GM06990 (cell line): Measurements from ENCODE around the gene ABHD14A.

Experiments used
- DNase-seq: peaks from one replicate; pipeline ENCODE4 v3.0.0-alpha.2; 2011; ENCODE audit not compliant: insufficient read length; ENCODE audit errors: extremely low read depth
- H3K27me3 ChIP-seq: replicated peaks from 2 replicates; pipeline ENCODE4 v1.6.0; 2011; ENCODE audit warnings: low read length; ENCODE audit not compliant: control insufficient read depth, insufficient read depth
- H3K36me3 ChIP-seq: 2 replicates; pipeline ENCODE4 v1.5.1; 2011; ENCODE audit warnings: low read length; ENCODE audit not compliant: control insufficient read depth, insufficient read depth
- H3K4me3 ChIP-seq: replicated peaks from 2 replicates; pipeline ENCODE4 v1.5.1; 2011; ENCODE audit warnings: low read depth, mild to moderate bottlenecking, control low read depth, low read length
- CTCF ChIP-seq: IDR thresholded peaks from 2 replicates; pipeline ENCODE4 v1.5.1; 2011; ENCODE audit warnings: low read length, control low read depth, mild to moderate bottlenecking, inconsistent platforms; ENCODE audit not compliant: insufficient read depth, poor library complexity, severe bottlenecking

The ABHD14A gene

DNA sequence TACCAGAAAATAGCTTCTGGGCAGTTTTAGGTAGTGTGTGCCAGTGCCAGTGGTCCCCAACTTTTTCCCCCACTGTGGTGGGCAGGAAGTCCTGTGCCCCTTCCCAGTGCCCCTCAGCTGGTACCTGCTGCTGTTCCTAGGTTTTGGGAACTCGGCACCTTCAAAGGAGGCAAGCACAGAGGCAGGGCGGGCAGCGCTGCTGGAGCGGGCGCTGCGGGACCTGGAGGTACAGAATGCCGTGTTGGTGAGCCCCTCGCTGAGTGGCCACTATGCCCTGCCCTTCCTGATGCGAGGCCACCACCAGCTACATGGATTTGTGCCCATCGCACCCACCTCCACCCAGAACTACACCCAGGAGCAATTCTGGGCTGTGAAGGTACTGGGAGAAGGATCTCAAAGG lies 5.4 kb downstream of the ABHD14A start:
- no peaks in the 10 kb centered on the region for H3K36me3 ChIP-seq
- DNase-seq, result no peak
- H3K27me3 ChIP-seq, result no peaks in the 10 kb centered on the region
- no peak for TF ChIP-seq CTCF
- no peak overlapping the region for H3K4me3 ChIP-seq

GRCh38 chr3:51982352-51982837 lies 7.5 kb downstream of the ABHD14A start:
- Histone ChIP-seq H3K36me3 (no peaks in the 10 kb centered on the region), H3K4me3 (peak overlapping the region; percentile 62), H3K27me3 (no peaks in the 10 kb centered on the region)
- DNase-seq, result no peak
- TF ChIP-seq CTCF, result peak; percentile 79

DNA sequence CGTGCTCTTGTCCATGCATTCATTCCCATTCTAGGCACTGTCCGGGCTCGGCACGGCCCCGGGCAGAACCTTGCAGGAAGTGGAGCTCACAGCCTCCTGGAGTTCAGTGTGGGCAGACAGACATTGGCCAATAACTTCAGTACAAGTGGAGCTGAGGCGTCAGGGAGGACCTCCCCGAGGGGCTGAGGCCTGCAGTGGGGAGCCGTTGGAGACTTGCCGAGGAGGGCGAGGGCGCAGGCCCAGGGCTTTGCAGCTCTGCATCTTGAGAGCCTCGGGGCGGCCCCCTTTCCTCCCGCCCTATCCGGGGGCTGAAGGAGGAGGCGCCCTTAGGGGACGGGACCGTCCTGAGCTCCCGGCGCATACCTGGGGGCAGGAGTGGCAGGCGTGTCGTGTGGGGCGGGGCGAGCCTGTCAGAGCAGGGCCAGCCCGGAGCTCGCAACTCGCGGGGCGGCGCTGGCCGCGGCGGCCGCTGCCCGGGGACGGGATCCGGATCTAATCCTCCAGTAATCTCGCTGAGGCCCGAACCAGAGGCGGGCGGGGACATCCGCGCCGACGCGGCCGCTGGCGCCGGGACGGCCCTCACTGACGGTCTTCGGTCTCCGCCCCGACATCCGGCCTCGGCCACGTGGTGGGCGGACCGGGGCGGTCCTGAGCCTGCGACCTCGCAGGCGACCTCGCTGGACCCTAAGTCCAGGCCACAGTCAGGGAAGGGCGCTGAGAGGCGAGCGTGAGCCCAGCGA lies 8.1 kb downstream of the ABHD14A start, which contains the start of gene ACY1:
ACY1 (plus strand) TSS at position 698 of the 740 bp plus-strand sequence. CDS start 530 bp downstream, outside the sequence.
- no peaks in the 10 kb centered on the region for H3K36me3 ChIP-seq
- H3K4me3 ChIP-seq, result peak within 1 kb of the TSS; percentile 62
- DNase-seq, result peak; percentile 92
- H3K27me3 ChIP-seq, result no peaks in the 10 kb centered on the region
- TF ChIP-seq CTCF, result no peak

- Histone ChIP-seq H3K27me3 (no peaks in the 10 kb centered on the region), H3K4me3 (peak overlapping the region; percentile 62), H3K36me3 (no peaks in the 10 kb centered on the region)
- no peak for DNase-seq
- no peak for TF ChIP-seq CTCF
Observed at GRCh38 chr3:51983578-51984268, 8.9 kb downstream of the ABHD14A start.

DNA sequence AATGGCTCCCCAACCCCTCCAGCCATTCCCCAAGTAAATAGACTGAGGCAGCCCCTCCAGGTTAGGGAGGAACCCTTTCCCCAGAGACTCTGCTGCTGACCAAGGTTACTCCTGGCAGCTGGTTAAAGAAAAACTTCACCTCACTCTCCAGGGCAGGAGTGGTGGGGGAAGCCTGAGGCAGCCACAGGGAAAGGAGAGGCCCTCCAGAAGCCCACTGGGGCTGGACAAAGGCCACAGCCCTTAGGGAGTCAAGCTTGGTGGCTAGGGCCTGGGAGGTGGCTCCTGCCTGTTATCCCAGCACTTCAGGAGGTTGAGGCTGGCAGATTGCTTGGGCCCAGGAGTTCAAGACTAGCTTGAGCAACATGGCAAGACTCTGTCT lies 9.4 kb downstream of the ABHD14A start:
- TF ChIP-seq CTCF, result no peak
- no peak overlapping the region for H3K4me3 ChIP-seq
- no peaks in the 10 kb centered on the region for H3K36me3 ChIP-seq
- H3K27me3 ChIP-seq, result no peaks in the 10 kb centered on the region
- no peak for DNase-seq
